GM23338 (cell line): Measurements from ENCODE around the gene MCM9.

ENCODE experiments used
- CREB1 ChIP-seq: fragments of 250-450 bp; sonication (Bioruptor Pico); IDR thresholded peaks from 2 replicates; pipeline ENCODE4 v1.5.0; 2020; ENCODE audit warnings: low read depth, mild to moderate bottlenecking, moderate library complexity
- EZH2 ChIP-seq: fragments of 200-600 bp; sonication (generic); IDR thresholded peaks from one replicate; pipeline ENCODE4 v1.8.0; 2017; ENCODE audit warnings: antibody characterized with exemption, mild to moderate bottlenecking, low read depth; ENCODE audit not compliant: unreplicated experiment
- EZH2phosphoT487 ChIP-seq: fragments of 200-600 bp; sonication (generic); IDR thresholded peaks from one replicate; pipeline ENCODE4 v1.8.1; 2018; ENCODE audit warnings: antibody characterized with exemption; ENCODE audit not compliant: unreplicated experiment
- JUNB ChIP-seq: IDR thresholded peaks from one replicate; pipeline ENCODE4 v1.6.1; 2016; ENCODE audit warnings: antibody characterized with exemption; ENCODE audit not compliant: unreplicated experiment
- NANOG ChIP-seq: IDR thresholded peaks from 2 replicates; pipeline ENCODE4 v1.6.1; 2016; ENCODE audit warnings: antibody characterized with exemption, borderline replicate concordance
- POLR2AphosphoS5 ChIP-seq: IDR thresholded peaks from 2 replicates; pipeline ENCODE4 v1.6.1; 2016; ENCODE audit warnings: antibody characterized with exemption, low read depth
- STAT1 ChIP-seq: IDR thresholded peaks from one replicate; pipeline ENCODE4 v1.6.1; 2016; ENCODE audit warnings: antibody characterized with exemption; ENCODE audit not compliant: unreplicated experiment
- ZNF114 ChIP-seq: fragments of 250-450 bp; sonication (Bioruptor Pico); IDR thresholded peaks from 2 replicates; pipeline ENCODE4 v1.5.0; 2020; ENCODE audit warnings: mild to moderate bottlenecking, moderate library complexity
- ZNF331 ChIP-seq: fragments of 250-450 bp; sonication (Bioruptor Pico); IDR thresholded peaks from 2 replicates; pipeline ENCODE4 v1.5.0; 2020; ENCODE audit warnings: low read depth, mild to moderate bottlenecking, moderate library complexity
- TF ChIP-seq, protein P1 (sequence below), 2 experiments: fragments of 200-600 bp in 1 of 2; sonication (generic) in 1 of 2; conservative IDR thresholded peaks; 2 replicates each; pipeline versions ENCODE4 v1.5.1 to v1.6.1; 2016 to 2017; ENCODE audit warnings: antibody characterized with exemption in 2 of 2, low read depth in 2 of 2, mild to moderate bottlenecking in 2 of 2, moderate library complexity in 1 of 2
- TF ChIP-seq, protein P2 (sequence below): IDR thresholded peaks from one replicate; pipeline ENCODE4 v1.6.1; 2018; ENCODE audit warnings: antibody characterized with exemption; ENCODE audit not compliant: unreplicated experiment
- TF ChIP-seq, protein P3 (sequence below): fragments of 250-450 bp; sonication (Bioruptor Pico); IDR thresholded peaks from 2 replicates; pipeline ENCODE4 v1.5.0; 2020; ENCODE audit warnings: mild to moderate bottlenecking, moderate library complexity
- TF ChIP-seq, protein P4 (sequence below): IDR thresholded peaks from 2 replicates; pipeline ENCODE4 v1.6.1; 2016; ENCODE audit warnings: antibody characterized with exemption

DNA sequence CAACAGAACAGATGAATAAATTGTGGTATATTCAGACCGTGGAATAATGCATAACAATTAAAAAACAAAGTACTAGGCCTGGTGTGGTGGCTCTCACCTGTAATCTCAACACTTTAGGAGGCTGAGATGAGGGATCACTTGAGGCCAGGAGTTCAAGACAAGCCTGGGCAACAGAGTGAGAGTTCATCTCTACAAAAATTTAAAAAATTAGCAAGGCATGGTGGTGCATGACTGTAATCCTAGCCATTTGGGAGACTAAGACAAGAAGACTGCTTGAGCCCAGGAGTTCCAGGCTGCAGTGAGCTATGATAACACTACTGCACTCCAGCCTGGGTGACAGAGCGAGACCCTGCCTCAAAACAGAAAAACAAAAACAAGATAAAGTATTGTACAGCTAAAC is 57.2 kb downstream of the MCM9 start:
- TF ChIP-seq, protein P1, sequence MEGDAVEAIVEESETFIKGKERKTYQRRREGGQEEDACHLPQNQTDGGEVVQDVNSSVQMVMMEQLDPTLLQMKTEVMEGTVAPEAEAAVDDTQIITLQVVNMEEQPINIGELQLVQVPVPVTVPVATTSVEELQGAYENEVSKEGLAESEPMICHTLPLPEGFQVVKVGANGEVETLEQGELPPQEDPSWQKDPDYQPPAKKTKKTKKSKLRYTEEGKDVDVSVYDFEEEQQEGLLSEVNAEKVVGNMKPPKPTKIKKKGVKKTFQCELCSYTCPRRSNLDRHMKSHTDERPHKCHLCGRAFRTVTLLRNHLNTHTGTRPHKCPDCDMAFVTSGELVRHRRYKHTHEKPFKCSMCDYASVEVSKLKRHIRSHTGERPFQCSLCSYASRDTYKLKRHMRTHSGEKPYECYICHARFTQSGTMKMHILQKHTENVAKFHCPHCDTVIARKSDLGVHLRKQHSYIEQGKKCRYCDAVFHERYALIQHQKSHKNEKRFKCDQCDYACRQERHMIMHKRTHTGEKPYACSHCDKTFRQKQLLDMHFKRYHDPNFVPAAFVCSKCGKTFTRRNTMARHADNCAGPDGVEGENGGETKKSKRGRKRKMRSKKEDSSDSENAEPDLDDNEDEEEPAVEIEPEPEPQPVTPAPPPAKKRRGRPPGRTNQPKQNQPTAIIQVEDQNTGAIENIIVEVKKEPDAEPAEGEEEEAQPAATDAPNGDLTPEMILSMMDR (conservative IDR thresholded peaks at IDR 0.05; ENCODE audit: low read depth in 2 of 2) = no peak
- TF ChIP-seq EZH2 (no peak), EZH2phosphoT487 (no peak), POLR2AphosphoS5 (no peak), CREB1 (no peak), NANOG (no peak), STAT1 (no peak), ZNF331 (CRISPR knock-in tag) (no peak), JUNB (no peak), ZNF114 (CRISPR knock-in tag) (no peak)
- TF ChIP-seq, protein P2, sequence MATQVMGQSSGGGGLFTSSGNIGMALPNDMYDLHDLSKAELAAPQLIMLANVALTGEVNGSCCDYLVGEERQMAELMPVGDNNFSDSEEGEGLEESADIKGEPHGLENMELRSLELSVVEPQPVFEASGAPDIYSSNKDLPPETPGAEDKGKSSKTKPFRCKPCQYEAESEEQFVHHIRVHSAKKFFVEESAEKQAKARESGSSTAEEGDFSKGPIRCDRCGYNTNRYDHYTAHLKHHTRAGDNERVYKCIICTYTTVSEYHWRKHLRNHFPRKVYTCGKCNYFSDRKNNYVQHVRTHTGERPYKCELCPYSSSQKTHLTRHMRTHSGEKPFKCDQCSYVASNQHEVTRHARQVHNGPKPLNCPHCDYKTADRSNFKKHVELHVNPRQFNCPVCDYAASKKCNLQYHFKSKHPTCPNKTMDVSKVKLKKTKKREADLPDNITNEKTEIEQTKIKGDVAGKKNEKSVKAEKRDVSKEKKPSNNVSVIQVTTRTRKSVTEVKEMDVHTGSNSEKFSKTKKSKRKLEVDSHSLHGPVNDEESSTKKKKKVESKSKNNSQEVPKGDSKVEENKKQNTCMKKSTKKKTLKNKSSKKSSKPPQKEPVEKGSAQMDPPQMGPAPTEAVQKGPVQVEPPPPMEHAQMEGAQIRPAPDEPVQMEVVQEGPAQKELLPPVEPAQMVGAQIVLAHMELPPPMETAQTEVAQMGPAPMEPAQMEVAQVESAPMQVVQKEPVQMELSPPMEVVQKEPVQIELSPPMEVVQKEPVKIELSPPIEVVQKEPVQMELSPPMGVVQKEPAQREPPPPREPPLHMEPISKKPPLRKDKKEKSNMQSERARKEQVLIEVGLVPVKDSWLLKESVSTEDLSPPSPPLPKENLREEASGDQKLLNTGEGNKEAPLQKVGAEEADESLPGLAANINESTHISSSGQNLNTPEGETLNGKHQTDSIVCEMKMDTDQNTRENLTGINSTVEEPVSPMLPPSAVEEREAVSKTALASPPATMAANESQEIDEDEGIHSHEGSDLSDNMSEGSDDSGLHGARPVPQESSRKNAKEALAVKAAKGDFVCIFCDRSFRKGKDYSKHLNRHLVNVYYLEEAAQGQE = no peak
- TF ChIP-seq, protein P3, sequence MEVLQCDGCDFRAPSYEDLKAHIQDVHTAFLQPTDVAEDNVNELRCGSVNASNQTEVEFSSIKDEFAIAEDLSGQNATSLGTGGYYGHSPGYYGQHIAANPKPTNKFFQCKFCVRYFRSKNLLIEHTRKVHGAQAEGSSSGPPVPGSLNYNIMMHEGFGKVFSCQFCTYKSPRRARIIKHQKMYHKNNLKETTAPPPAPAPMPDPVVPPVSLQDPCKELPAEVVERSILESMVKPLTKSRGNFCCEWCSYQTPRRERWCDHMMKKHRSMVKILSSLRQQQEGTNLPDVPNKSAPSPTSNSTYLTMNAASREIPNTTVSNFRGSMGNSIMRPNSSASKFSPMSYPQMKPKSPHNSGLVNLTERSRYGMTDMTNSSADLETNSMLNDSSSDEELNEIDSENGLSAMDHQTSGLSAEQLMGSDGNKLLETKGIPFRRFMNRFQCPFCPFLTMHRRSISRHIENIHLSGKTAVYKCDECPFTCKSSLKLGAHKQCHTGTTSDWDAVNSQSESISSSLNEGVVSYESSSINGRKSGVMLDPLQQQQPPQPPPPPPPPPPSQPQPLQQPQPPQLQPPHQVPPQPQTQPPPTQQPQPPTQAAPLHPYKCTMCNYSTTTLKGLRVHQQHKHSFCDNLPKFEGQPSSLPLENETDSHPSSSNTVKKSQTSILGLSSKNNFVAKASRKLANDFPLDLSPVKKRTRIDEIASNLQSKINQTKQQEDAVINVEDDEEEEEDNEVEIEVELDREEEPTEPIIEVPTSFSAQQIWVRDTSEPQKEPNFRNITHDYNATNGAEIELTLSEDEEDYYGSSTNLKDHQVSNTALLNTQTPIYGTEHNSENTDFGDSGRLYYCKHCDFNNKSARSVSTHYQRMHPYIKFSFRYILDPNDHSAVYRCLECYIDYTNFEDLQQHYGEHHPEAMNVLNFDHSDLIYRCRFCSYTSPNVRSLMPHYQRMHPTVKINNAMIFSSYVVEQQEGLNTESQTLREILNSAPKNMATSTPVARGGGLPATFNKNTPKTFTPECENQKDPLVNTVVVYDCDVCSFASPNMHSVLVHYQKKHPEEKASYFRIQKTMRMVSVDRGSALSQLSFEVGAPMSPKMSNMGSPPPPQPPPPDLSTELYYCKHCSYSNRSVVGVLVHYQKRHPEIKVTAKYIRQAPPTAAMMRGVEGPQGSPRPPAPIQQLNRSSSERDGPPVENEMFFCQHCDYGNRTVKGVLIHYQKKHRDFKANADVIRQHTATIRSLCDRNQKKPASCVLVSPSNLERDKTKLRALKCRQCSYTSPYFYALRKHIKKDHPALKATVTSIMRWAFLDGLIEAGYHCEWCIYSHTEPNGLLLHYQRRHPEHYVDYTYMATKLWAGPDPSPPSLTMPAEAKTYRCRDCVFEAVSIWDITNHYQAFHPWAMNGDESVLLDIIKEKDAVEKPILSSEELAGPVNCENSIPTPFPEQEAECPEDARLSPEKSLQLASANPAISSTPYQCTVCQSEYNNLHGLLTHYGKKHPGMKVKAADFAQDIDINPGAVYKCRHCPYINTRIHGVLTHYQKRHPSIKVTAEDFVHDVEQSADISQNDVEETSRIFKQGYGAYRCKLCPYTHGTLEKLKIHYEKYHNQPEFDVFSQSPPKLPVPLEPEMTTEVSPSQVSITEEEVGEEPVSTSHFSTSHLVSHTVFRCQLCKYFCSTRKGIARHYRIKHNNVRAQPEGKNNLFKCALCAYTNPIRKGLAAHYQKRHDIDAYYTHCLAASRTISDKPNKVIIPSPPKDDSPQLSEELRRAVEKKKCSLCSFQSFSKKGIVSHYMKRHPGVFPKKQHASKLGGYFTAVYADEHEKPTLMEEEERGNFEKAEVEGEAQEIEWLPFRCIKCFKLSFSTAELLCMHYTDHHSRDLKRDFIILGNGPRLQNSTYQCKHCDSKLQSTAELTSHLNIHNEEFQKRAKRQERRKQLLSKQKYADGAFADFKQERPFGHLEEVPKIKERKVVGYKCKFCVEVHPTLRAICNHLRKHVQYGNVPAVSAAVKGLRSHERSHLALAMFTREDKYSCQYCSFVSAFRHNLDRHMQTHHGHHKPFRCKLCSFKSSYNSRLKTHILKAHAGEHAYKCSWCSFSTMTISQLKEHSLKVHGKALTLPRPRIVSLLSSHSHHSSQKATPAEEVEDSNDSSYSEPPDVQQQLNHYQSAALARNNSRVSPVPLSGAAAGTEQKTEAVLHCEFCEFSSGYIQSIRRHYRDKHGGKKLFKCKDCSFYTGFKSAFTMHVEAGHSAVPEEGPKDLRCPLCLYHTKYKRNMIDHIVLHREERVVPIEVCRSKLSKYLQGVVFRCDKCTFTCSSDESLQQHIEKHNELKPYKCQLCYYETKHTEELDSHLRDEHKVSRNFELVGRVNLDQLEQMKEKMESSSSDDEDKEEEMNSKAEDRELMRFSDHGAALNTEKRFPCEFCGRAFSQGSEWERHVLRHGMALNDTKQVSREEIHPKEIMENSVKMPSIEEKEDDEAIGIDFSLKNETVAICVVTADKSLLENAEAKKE (CRISPR knock-in tag) = no peak
- TF ChIP-seq, protein P4, sequence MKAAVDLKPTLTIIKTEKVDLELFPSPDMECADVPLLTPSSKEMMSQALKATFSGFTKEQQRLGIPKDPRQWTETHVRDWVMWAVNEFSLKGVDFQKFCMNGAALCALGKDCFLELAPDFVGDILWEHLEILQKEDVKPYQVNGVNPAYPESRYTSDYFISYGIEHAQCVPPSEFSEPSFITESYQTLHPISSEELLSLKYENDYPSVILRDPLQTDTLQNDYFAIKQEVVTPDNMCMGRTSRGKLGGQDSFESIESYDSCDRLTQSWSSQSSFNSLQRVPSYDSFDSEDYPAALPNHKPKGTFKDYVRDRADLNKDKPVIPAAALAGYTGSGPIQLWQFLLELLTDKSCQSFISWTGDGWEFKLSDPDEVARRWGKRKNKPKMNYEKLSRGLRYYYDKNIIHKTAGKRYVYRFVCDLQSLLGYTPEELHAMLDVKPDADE = no peak
